NCI-H82 (cell line): ENCODE measurements around the gene CPE.
"Not testable (repeated sequence)": the region's sequence is repeated elsewhere in the genome, so short reads cannot be mapped to it uniquely, and the experiment has no call there.

Source experiments
- DNase-seq: peaks from one replicate; lab custom pipeline; 2025; lab: John Stamatoyannopoulos, UW

CPE gene

GRCh38 chr4:165378745-165379677 lies at the start of gene CPE:
Gene CPE (plus strand): TSS chr4:165379008. CDS start chr4:165379222, 214 bp downstream.
- DNase-seq: peak; percentile 90

- DNase-seq: no peak
These were observed 48.7 kb upstream of the CPE start for GRCh38 chr4:165330071-165330470.

GRCh38 chr4:165330666-165331065 lies 48.1 kb upstream of the CPE start:
- peak; percentile 8 for DNase-seq

- DNase-seq: no peak
These were observed 47.4 kb upstream of the CPE start for GRCh38 chr4:165331359-165331758.

GRCh38 chr4:165331823-165332222 lies 47.0 kb upstream of the CPE start:
- DNase-seq: peak; percentile 25

- DNase-seq: no peak
These were observed 46.3 kb upstream of the CPE start for GRCh38 chr4:165332502-165332901.

- DNase-seq: no peak
These were observed 43.6 kb upstream of the CPE start for GRCh38 chr4:165335163-165335703.

GRCh38 chr4:165336743-165337142 lies 42.1 kb upstream of the CPE start:
- DNase-seq: no peak

- DNase-seq: not testable (repeated sequence)
These were observed 36.5 kb upstream of the CPE start for GRCh38 chr4:165342340-165342739.

GRCh38 chr4:165343353-165344191 lies 35.2 kb upstream of the CPE start:
- DNase-seq: no peak

- peak; percentile 6 for DNase-seq
These were observed 33.0 kb upstream of the CPE start for GRCh38 chr4:165345666-165346417.

- no peak for DNase-seq
These were observed 30.9 kb upstream of the CPE start for GRCh38 chr4:165347647-165348569.

- no peak for DNase-seq
These were observed 27.3 kb upstream of the CPE start for GRCh38 chr4:165351359-165352130.

- DNase-seq: peak; percentile 80
These were observed 22.9 kb upstream of the CPE start for GRCh38 chr4:165355900-165356300.

GRCh38 chr4:165359506-165359905 lies 19.3 kb upstream of the CPE start:
- DNase-seq: no peak

GRCh38 chr4:165360041-165360695 lies 18.6 kb upstream of the CPE start:
- no peak for DNase-seq

- no peak for DNase-seq
These were observed 17.7 kb upstream of the CPE start for GRCh38 chr4:165360985-165361670.

- no peak for DNase-seq
These were observed 17.0 kb upstream of the CPE start for GRCh38 chr4:165361810-165362209.
